Hepatocyte (in vitro differentiated cells): Measurements from ENCODE around the gene TBC1D17. TPM values are rescaled to one million over a fixed set of nuclear protein-coding genes. Genes with fewer than 3 reads are reported as not detected.

Experiments
- DNase-seq: peaks from one replicate; pipeline ENCODE4 v3.0.0-alpha.2; 2016; ENCODE audit warnings: low spot score
- H2AFZ ChIP-seq: fragments of 200-600 bp; sonication (generic); 2 replicates; pipeline ENCODE4 v1.6.0; 2016; ENCODE audit warnings: antibody characterized with exemption, mild to moderate bottlenecking
- H3K27ac ChIP-seq: fragments of 200-600 bp; sonication (generic); 2 replicates; pipeline ENCODE4 v1.5.1; 2016; ENCODE audit warnings: mild to moderate bottlenecking
- H3K27me3 ChIP-seq: fragments of 200-600 bp; sonication (generic); 2 replicates; pipeline ENCODE4 v1.6.1; 2016
- H3K36me3 ChIP-seq: fragments of 200-600 bp; sonication (generic); replicated peaks from 2 replicates; pipeline ENCODE4 v1.5.1; 2016; ENCODE audit warnings: low read depth; ENCODE audit not compliant: insufficient read depth
- H3K4me1 ChIP-seq: fragments of 200-600 bp; sonication (generic); 2 replicates; pipeline ENCODE4 v1.5.1; 2016; ENCODE audit warnings: mild to moderate bottlenecking, moderate library complexity; ENCODE audit not compliant: insufficient read depth
- H3K4me2 ChIP-seq: fragments of 200-600 bp; sonication (generic); 2 replicates; pipeline ENCODE4 v1.6.0; 2016
- H3K4me3 ChIP-seq: fragments of 200-600 bp; sonication (generic); 2 replicates; pipeline ENCODE4 v1.5.1; 2016; ENCODE audit warnings: mild to moderate bottlenecking
- H3K79me2 ChIP-seq: fragments of 200-600 bp; sonication (generic); 2 replicates; pipeline ENCODE4 v1.6.0; 2017; ENCODE audit warnings: mild to moderate bottlenecking
- H3K9me2 ChIP-seq: fragments of 200-600 bp; sonication (generic); replicated peaks from 2 replicates; pipeline ENCODE4 v1.6.0; 2017; ENCODE audit warnings: mild to moderate bottlenecking; ENCODE audit not compliant: insufficient read depth
- H3K9me3 ChIP-seq: fragments of 200-600 bp; sonication (generic); 2 replicates; pipeline ENCODE4 v1.5.1; 2016; ENCODE audit warnings: low read depth, mild to moderate bottlenecking
- H4K20me1 ChIP-seq: fragments of 200-600 bp; sonication (generic); 2 replicates; pipeline ENCODE4 v1.6.0; 2016; ENCODE audit warnings: mild to moderate bottlenecking; ENCODE audit not compliant: insufficient read depth, poor library complexity, severe bottlenecking
- EZH2 ChIP-seq: fragments of 200-600 bp; sonication (generic); IDR thresholded peaks from 2 replicates; pipeline ENCODE4 v1.6.1; 2016; ENCODE audit warnings: antibody characterized with exemption, mild to moderate bottlenecking, borderline replicate concordance
- EZH2phosphoT487 ChIP-seq: fragments of 200-600 bp; sonication (generic); IDR thresholded peaks from one replicate; pipeline ENCODE4 v1.6.1; 2018; ENCODE audit warnings: antibody characterized with exemption, mild to moderate bottlenecking, low read depth, moderate library complexity; ENCODE audit not compliant: unreplicated experiment, severe bottlenecking
- WGBS: methylation state at CpG from one replicate; pipeline ENCODE4 v1.1.6; 2016; ENCODE audit warnings: low lambda C conversion rate; ENCODE audit errors: missing lambda C conversion rate; 5-methylcytosine and 5-hydroxymethylcytosine counted together
- polyA plus RNA-seq: library from polyadenylated mRNA; unstranded; fragments of >200 nt; fragmentation: Nextera tagmentation; extraction: Ambion mirVana; gene quantifications from 2 replicates; pipeline ENCODE4 v1.2.1, GENCODE V29; 2016
- total RNA-seq: library from RNA; depleted of rRNA; stranded (reverse); fragments of >200 nt; gene quantifications from 2 replicates; pipeline ENCODE4 v1.2.3, GENCODE V29; 2014
- TF ChIP-seq, protein P1 (sequence below): fragments of 200-600 bp; sonication (generic); IDR thresholded peaks from 2 replicates; pipeline ENCODE4 v1.5.1; 2016; ENCODE audit warnings: antibody characterized with exemption, mild to moderate bottlenecking; ENCODE audit not compliant: poor library complexity

The TBC1D17 gene
- total and polyA plus RNA-seq, 2 experiments from 2014 or later = 10.7 to 55.1 TPM

DNA sequence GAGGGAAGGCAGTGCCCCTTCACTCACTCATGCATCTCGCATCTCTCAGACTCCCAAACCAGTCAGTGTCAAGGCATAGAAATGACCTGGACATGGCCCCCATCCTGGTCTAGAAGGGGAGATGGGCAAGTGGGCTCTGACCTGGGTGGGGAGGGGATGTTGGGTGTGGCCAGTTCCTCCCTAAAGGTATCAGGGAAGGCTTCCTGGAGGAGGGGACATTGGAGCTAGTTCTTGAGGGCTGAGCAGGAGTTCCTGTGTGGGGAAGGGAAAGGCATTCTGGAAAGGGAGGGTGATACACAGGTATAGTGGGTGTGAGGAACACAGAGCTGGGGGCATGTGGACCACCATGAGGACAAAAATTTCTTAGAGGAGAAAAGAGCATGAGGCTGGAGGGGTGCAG, 15.2 kb downstream of the TBC1D17 start:
- no peak overlapping the region for H3K27ac ChIP-seq
- 100% methylated on average over 1 of the region's 1 CpG for WGBS
- no peaks in the 10 kb centered on the region for H3K9me3 ChIP-seq
- no peak overlapping the region for H3K4me3 ChIP-seq
- H4K20me1 ChIP-seq = no peaks in the 10 kb centered on the region
- no peak overlapping the region for H3K4me2 ChIP-seq
- no peaks in the 10 kb centered on the region for H3K36me3 ChIP-seq
- H3K4me1 ChIP-seq = peaks cover 7% of the 10 kb centered on the region
- TF ChIP-seq EZH2 = no peak
- TF ChIP-seq, protein P1, sequence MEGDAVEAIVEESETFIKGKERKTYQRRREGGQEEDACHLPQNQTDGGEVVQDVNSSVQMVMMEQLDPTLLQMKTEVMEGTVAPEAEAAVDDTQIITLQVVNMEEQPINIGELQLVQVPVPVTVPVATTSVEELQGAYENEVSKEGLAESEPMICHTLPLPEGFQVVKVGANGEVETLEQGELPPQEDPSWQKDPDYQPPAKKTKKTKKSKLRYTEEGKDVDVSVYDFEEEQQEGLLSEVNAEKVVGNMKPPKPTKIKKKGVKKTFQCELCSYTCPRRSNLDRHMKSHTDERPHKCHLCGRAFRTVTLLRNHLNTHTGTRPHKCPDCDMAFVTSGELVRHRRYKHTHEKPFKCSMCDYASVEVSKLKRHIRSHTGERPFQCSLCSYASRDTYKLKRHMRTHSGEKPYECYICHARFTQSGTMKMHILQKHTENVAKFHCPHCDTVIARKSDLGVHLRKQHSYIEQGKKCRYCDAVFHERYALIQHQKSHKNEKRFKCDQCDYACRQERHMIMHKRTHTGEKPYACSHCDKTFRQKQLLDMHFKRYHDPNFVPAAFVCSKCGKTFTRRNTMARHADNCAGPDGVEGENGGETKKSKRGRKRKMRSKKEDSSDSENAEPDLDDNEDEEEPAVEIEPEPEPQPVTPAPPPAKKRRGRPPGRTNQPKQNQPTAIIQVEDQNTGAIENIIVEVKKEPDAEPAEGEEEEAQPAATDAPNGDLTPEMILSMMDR = no peak
- no peak for TF ChIP-seq EZH2phosphoT487
- DNase-seq = no peak
- H2AFZ ChIP-seq = no peak overlapping the region
- no peaks in the 10 kb centered on the region for H3K27me3 ChIP-seq
- no peaks in the 10 kb centered on the region for H3K79me2 ChIP-seq
- H3K9me2 ChIP-seq = no peaks in the 10 kb centered on the region

DNA sequence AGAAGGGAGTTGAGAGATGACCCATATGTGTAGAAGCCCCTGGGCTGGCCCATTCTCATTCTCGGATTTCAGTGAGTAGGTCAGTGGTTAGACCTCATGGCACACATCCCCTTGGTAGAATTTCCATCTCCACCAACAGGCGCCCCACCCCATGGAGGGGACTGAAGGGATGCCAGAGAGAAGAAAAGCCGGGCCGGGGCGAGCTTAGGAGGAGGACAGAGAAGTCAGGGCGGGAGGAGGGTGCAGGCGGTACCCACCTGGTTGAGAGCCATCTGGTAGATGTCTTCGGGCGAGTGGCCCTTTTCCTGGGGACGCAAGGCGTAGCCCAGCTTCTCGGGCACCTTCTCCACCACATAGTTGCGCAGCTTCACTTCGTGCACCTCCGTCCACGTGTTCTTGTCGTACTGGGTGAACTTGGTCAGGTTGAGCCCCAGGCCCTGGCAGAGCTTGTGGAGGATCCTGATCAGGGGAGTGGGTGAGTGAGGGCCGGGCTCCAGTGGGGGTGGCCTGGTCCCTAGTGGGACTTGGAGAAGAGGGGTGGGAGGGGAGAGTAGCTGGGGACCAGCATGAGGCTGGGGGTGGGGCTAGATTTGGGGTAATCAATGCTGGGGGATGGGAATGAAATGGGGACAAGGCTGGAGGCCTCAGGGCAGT, 16.6 kb downstream of the TBC1D17 start:
- H3K27me3 ChIP-seq = no peaks in the 10 kb centered on the region
- H4K20me1 ChIP-seq = no peaks in the 10 kb centered on the region
- WGBS = 96% methylated on average over 18 of the region's 18 CpGs
- no peak overlapping the region for H3K4me3 ChIP-seq
- no peaks in the 10 kb centered on the region for H3K36me3 ChIP-seq
- H2AFZ ChIP-seq = no peak overlapping the region
- no peaks in the 10 kb centered on the region for H3K9me2 ChIP-seq
- no peaks in the 10 kb centered on the region for H3K9me3 ChIP-seq
- TF ChIP-seq EZH2phosphoT487 (no peak), EZH2 (no peak)
- TF ChIP-seq, protein P1 = no peak
- no peak overlapping the region for H3K27ac ChIP-seq
- H3K79me2 ChIP-seq = no peaks in the 10 kb centered on the region
- no peak overlapping the region for H3K4me2 ChIP-seq
- peaks cover 7% of the 10 kb centered on the region for H3K4me1 ChIP-seq
- no peak for DNase-seq

DNA sequence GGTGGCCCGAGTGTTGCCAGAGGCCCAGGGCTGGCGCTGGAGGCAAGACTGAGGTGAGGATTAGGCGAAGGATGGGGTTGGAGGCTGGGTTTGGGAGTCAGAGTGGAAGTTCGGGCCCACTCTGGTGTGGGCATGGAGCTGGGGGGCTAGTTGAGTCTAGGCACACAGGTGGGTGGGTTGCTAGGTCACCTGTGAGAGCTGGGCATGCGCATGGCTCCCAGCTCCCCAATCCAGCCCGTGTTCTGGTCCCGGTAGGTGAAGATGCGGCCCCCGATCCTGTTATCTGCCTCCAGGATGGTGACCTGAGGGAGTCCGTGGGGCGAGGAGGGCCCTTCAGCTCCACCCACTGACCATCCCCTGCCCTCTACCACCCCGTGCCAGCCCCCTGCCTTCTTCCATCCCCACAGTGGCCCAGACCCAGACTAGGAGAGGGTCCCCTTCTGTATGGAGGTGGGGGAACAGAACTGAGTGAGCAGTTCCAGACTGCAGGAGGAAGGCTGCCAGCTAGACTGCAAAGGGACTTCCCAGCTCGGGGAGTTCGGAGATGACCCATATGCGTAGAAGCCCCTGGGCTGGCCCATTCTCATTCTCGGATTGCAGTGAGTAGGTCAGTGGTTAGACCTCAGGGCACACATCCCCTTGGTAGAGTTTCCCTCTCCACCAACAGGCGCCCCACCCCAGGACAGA, 17.5 kb downstream of the TBC1D17 start:
- no peaks in the 10 kb centered on the region for H3K36me3 ChIP-seq
- no peaks in the 10 kb centered on the region for H4K20me1 ChIP-seq
- H3K27me3 ChIP-seq = no peaks in the 10 kb centered on the region
- no peaks in the 10 kb centered on the region for H3K79me2 ChIP-seq
- peaks cover 4% of the 10 kb centered on the region for H3K4me1 ChIP-seq
- no peak for DNase-seq
- TF ChIP-seq EZH2 (no peak), EZH2phosphoT487 (no peak)
- TF ChIP-seq, protein P1 = no peak
- 88% methylated on average over 13 of the region's 17 CpGs for WGBS
- no peak overlapping the region for H3K4me3 ChIP-seq
- no peak overlapping the region for H3K4me2 ChIP-seq
- no peak overlapping the region for H2AFZ ChIP-seq
- H3K9me3 ChIP-seq = no peaks in the 10 kb centered on the region
- H3K9me2 ChIP-seq = no peaks in the 10 kb centered on the region
- H3K27ac ChIP-seq = no peak overlapping the region
